Astrocyte of the spinal cord (primary cell): ENCODE results near the gene MSL3B.
"Not testable (repeated sequence)": the region's sequence is repeated elsewhere in the genome, so short reads cannot be mapped to it uniquely, and the experiment has no call there.

ENCODE experiments used
- DNase-seq: peaks from one replicate; pipeline ENCODE4 v3.0.0; 2011; ENCODE audit warnings: low read depth, low spot score
- H3K4me3 ChIP-seq: 2 replicates; pipeline ENCODE4 v1.5.1; 2011; ENCODE audit warnings: low read depth, mild to moderate bottlenecking, low read length, moderate library complexity
- in situ Hi-C: cut with HindIII; loops from 2 replicates; pipeline ENCODE4 v1.10.0; 2017; ENCODE audit warnings: low sequenced_read_pairs
- TF ChIP-seq, protein P1 (sequence below): IDR thresholded peaks from 2 replicates; pipeline ENCODE4 v1.5.1; 2012; ENCODE audit warnings: low read depth, mild to moderate bottlenecking, low read length, inconsistent platforms

The MSL3B gene

DNA sequence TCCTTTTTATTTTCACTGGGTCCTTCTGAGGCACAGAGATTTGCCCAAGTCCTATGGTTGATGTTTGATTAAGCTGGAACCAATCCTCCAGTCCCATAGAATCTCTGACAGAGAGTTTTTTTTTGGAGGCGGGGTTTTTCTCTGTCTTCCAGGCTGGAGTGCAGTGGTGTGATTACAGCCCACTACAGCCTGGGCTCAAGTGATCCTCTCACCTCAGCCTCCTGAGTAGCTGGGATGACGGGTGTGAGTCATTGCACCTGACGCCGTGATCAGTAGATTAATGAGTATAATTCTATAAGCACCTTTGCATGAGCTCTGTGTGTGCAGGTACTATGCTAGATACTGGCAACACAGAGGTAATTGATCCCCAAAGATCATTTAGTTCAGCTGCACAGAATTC is 33.7 kb upstream of the MSL3B start:
- DNase-seq, result no peak
- in situ Hi-C loops, result no loop called here
- no peak overlapping the region for H3K4me3 ChIP-seq
- TF ChIP-seq, protein P1, sequence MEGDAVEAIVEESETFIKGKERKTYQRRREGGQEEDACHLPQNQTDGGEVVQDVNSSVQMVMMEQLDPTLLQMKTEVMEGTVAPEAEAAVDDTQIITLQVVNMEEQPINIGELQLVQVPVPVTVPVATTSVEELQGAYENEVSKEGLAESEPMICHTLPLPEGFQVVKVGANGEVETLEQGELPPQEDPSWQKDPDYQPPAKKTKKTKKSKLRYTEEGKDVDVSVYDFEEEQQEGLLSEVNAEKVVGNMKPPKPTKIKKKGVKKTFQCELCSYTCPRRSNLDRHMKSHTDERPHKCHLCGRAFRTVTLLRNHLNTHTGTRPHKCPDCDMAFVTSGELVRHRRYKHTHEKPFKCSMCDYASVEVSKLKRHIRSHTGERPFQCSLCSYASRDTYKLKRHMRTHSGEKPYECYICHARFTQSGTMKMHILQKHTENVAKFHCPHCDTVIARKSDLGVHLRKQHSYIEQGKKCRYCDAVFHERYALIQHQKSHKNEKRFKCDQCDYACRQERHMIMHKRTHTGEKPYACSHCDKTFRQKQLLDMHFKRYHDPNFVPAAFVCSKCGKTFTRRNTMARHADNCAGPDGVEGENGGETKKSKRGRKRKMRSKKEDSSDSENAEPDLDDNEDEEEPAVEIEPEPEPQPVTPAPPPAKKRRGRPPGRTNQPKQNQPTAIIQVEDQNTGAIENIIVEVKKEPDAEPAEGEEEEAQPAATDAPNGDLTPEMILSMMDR, result no peak

DNA sequence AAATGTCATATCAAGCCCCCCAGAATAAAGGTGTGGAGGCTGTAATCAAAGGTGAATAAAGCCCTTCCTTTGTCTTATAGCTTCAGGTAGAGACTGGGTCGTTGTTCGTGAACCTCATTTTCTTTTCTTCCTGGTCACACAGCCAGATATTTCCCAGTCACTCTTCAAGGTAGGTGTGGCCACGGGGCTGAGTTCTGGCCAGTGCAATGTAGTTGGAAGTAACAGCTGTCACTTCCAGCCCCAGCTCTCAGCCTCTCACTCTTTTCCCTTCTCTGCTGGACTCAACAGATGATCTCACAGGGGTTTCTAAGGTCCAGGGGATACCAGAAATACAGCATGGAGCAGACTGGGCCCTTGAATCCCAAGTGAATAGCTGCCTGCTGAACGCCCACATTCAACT is 33.2 kb upstream of the MSL3B start:
- H3K4me3 ChIP-seq, result no peak overlapping the region
- TF ChIP-seq, protein P1, result no peak
- in situ Hi-C loops, result no loop called here
- no peak for DNase-seq

DNA sequence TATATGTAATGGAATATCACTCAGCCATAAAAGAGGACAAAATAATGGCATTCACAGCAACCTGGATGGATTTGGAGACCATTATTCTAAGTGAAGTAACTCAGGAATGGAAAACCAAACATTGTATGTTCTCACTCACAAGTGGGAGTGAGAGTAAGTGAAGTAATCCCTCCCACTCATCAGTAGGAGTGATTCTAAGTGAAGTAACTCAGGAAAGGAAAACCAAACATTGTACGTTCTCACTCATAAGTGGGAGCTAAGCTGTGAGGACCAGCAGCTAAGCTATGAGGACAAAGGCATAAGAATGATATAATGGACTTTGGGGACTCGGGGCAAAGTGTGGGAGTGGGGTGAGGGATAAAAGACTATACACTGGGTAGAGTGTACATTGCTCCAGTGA is 28.1 kb upstream of the MSL3B start:
- DNase-seq, in situ Hi-C loops, H3K4me3 ChIP-seq: not testable (repeated sequence)

DNA sequence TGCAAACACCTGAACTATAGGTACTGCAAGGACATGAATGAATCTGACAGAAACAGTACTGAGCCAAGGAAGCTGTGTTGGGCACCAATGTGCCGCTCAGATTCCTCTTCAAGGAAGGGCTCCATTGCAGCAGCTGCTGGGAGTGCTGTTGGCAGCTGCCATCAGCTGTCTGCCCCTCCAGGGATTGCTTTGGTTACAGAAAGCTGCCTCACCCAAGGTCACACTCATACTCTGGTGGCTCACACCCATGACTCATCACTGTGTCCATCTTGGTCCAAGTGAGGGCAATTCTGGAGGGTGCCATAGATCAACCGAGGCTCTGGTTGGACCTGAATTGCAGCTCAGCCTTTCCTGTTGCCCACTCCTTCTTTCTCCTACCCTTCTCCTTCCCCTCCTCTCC is 24.6 kb upstream of the MSL3B start:
- in situ Hi-C loops, result no loop called here
- no peak overlapping the region for H3K4me3 ChIP-seq
- TF ChIP-seq, protein P1, result no peak
- no peak for DNase-seq

DNA sequence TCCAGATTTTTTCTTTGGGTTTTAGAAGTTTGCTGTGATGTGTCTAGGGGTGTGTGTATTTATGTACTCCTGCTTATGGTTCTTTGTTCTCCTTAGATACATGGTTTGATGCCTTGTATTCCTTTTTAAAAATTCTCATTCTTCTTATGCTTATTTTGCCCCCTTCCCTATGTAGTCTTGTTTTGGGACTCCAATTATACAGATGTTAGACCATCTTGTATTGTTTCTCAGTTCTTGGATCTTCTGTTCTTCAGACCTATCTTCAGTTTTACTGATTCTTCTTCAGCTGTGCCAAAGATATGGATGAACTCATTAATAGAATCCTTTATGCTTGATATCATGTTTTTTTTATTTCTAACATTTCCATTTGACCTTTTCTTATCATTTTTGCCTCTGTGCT is 14.2 kb upstream of the MSL3B start:
- TF ChIP-seq, protein P1, result no peak

DNA sequence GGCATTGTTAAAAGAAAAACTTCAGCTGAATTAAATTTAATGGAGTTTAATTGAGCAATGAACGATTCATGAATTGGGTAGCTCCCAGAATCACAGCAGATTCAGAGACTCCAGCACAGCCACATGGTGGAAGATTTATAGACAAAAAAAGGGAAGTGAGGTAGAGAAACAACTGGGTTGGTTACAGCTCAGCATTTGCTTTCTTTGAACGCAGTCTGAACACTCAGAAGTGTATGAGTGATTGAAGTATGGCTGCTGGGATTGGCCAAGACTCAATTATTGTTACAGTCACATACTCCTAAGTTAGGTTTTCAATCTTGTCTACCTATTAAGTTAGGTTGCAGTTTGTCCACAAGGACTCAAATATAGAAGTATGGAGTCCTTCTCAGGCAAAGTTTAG is 3.9 kb upstream of the MSL3B start:
- H3K4me3 ChIP-seq, in situ Hi-C loops, DNase-seq: not testable (repeated sequence)

More for the DNA sequence above, 14.2 kb upstream of the MSL3B start:
- in situ Hi-C loops, result no loop called here
- no peak overlapping the region for H3K4me3 ChIP-seq
- DNase-seq, result peak; percentile 6

DNA sequence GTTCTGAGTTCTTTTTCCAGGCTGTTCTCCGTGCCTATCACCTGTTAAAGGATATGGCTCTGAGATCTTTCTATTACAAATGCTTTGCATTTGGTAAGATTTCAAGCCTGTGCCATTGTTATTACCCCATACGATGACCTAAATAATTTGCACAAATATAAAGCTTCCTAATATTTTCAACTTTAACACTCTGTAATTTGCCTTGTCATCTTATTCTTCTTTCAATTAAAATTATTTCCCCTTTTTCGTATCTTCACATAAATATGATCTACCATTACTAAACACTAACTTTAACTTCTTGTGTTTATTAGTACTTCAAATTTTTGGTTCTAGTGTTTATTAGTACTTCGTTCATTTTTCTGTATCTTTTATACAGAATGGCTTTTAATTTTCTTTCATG is 3.2 kb upstream of the MSL3B start:
- no peak for DNase-seq
- H3K4me3 ChIP-seq, result no peak overlapping the region
- TF ChIP-seq, protein P1, result no peak
- in situ Hi-C loops, result no loop called here

DNA sequence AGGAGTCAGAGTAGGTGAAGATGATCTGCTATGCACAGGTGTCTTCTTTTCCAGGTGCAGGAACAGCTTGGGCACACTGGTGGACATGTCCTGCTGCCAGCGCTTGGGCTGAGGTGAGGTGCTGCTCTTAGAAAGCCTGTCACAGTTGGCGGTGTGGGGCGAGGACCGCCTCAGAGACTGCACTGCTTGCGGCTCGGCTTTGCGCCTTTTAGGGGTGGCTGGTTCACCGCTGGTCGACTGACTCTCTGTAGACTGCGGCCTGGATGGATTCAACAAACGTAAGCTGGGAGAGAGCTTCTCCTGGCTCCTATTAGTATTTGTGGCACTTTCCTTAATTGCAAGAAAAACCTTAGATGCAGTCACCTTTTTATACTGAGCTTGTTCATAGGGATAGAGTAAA is 1.7 kb downstream of the MSL3B start:
- no peak overlapping the region for H3K4me3 ChIP-seq
- TF ChIP-seq, protein P1, result no peak
- in situ Hi-C loops, result no loop called here
- no peak for DNase-seq
